HCT116 (cell line): ENCODE data around the gene GATAD2B. TPM values are rescaled to one million over a fixed set of nuclear protein-coding genes. Genes with fewer than 3 reads are reported as not detected.

Experiments
- ATAC-seq: fragments of 200-7000 bp; cut with Tn5 transposase; 2 replicates; pipeline ENCODE4 v1.9.1; 2020; ENCODE audit warnings: mild to moderate bottlenecking, moderate library complexity
- BruUV-seq: library from RNA; stranded (reverse); fragments of 400-500 nt; replicated peaks from 2 replicates; lab custom pipeline; 2021; lab: Mats Ljungman, UMichigan
- CTCF ChIA-PET: fragments of 300-600 bp; sonication (Branson Sonifier 250); formaldehyde crosslinking; loops from one replicate; lab custom pipeline; 2021; ENCODE audit warnings: antibody characterized with exemption; lab: Charles Lee
- POLR2A ChIA-PET: fragments of 300-600, 350-600 bp; sonication (Branson Sonifier 250); formaldehyde crosslinking; loops from one replicate; lab custom pipeline; 2021; ENCODE audit warnings: antibody characterized with exemption; lab: Charles Lee
- RAD21 ChIA-PET, 2 experiments: fragments of 300-600 bp; sonication (Branson Sonifier 250); formaldehyde crosslinking; loops; one replicate each; lab custom pipeline; 2023; ENCODE audit warnings: low total read pairs in 2 of 2; ENCODE audit not compliant: uncharacterized antibody in 2 of 2, unreplicated experiment in 2 of 2, low non-redundant PET in 1 of 2; lab: Charles Lee
- DNase-seq: peaks from one replicate; pipeline ENCODE4 v3.0.0-alpha.2; 2010; ENCODE audit warnings: low read depth, low spot score
- H2AFZ ChIP-seq: fragments of 200-600 bp; shearing (Covaris generic), sonication (generic); 2 replicates; pipeline ENCODE4 v1.6.1; 2017; ENCODE audit warnings: low read depth, mixed run types, mixed read lengths, antibody characterized with exemption, low read length; ENCODE audit not compliant: poor library complexity, severe bottlenecking
- H3K27ac ChIP-seq: 2 replicates; pipeline ENCODE4 v1.5.1; 2012; ENCODE audit warnings: low read depth, low read length
- H3K27me3 ChIP-seq: fragments of 200-600 bp; sonication (generic); 2 replicates; pipeline ENCODE4 v1.6.1; 2016; ENCODE audit warnings: mixed run types, low read length, mixed read lengths; ENCODE audit not compliant: insufficient read depth
- H3K36me3 ChIP-seq, 2 experiments: fragments of 200-500 bp in 1 of 2; fragments of 200-600 bp in 1 of 2; sonication (Bioruptor generic) in 1 of 2; sonication (generic) in 1 of 2; 2 replicates each; pipeline versions ENCODE4 v1.5.1 to v1.6.1; 2014 to 2016; ENCODE audit warnings: low read length in 2 of 2, inconsistent platforms in 1 of 2, mixed read lengths in 1 of 2, mixed run types in 1 of 2; ENCODE audit not compliant: insufficient read depth in 2 of 2, control insufficient read depth in 1 of 2
- H3K4me1 ChIP-seq, 2 experiments: fragments of 200-600 bp in 1 of 2; sonication (generic) in 1 of 2; 2 replicates each; pipeline versions ENCODE4 v1.5.1 to v1.6.1; 2012 to 2017; ENCODE audit warnings: low read length in 2 of 2, inconsistent platforms in 1 of 2, mild to moderate bottlenecking in 1 of 2, mixed read lengths in 1 of 2, mixed run types in 1 of 2, moderate library complexity in 1 of 2; ENCODE audit not compliant: insufficient read depth in 2 of 2, control insufficient read depth in 1 of 2
- H3K4me2 ChIP-seq: fragments of 200-600 bp; sonication (generic); 2 replicates; pipeline ENCODE4 v1.6.1; 2017; ENCODE audit warnings: mixed run types, low read length, mixed read lengths
- H3K4me3 ChIP-seq, 2 experiments: fragments of 200-600 bp in 1 of 2; sonication (generic) in 1 of 2; replicated peaks in 1 of 2; 2 replicates each; pipeline ENCODE4 v1.5.1; 2011 to 2016; ENCODE audit warnings: low read length in 2 of 2, control low read depth in 1 of 2, low read depth in 1 of 2, mild to moderate bottlenecking in 1 of 2, mixed read lengths in 1 of 2, mixed run types in 1 of 2
- H3K79me2 ChIP-seq: fragments of 200-600 bp; sonication (generic); 2 replicates; pipeline ENCODE4 v1.6.1; 2017; ENCODE audit warnings: mild to moderate bottlenecking, mixed run types, low read length, moderate library complexity, mixed read lengths; ENCODE audit not compliant: insufficient read depth
- H3K9ac ChIP-seq: fragments of 200-600 bp; sonication (generic); 2 replicates; pipeline ENCODE4 v1.6.1; 2016; ENCODE audit warnings: low read length, mixed read lengths
- H3K9me2 ChIP-seq: fragments of 200-600 bp; sonication (generic), shearing (Covaris generic); 2 replicates; pipeline ENCODE4 v1.6.1; 2017; ENCODE audit warnings: mixed run types, mild to moderate bottlenecking, moderate library complexity; ENCODE audit not compliant: insufficient read depth
- H3K9me3 ChIP-seq, 2 experiments: fragments of 200-500 bp in 1 of 2; fragments of 200-600 bp in 1 of 2; sonication (Bioruptor generic) in 1 of 2; sonication (generic) in 1 of 2; 2 replicates each; pipeline ENCODE4 v1.6.1; 2014 to 2017; ENCODE audit warnings: low read length in 2 of 2, mixed read lengths in 2 of 2, inconsistent platforms in 1 of 2, low read depth in 1 of 2, mild to moderate bottlenecking in 1 of 2, mixed run types in 1 of 2, moderate library complexity in 1 of 2; ENCODE audit not compliant: control insufficient read depth in 1 of 2, insufficient read depth in 1 of 2
- H4K20me1 ChIP-seq: fragments of 200-600 bp; sonication (generic), shearing (Covaris generic); 2 replicates; pipeline ENCODE4 v1.6.1; 2017; ENCODE audit warnings: mixed run types, mild to moderate bottlenecking, moderate library complexity; ENCODE audit not compliant: insufficient read depth
- ATF3 ChIP-seq: IDR thresholded peaks from 2 replicates; pipeline ENCODE4 v1.6.1; 2012
- CTCF ChIP-seq, 3 experiments: fragments of 200-600 bp in 1 of 3; sonication (generic) in 1 of 3; IDR thresholded peaks in 2 of 3; conservative IDR thresholded peaks in 1 of 3; 2 replicates each; pipeline ENCODE4 v1.5.1; 2012 to 2017; ENCODE audit warnings: low read depth in 2 of 3, low read length in 2 of 3, antibody characterized with exemption in 1 of 3, borderline replicate concordance in 1 of 3, control low read depth in 1 of 3, mild to moderate bottlenecking in 1 of 3, mixed read lengths in 1 of 3, mixed run types in 1 of 3, moderate library complexity in 1 of 3; ENCODE audit not compliant: insufficient read depth in 1 of 3
- EGR1 ChIP-seq: IDR thresholded peaks from 2 replicates; pipeline ENCODE4 v1.6.1; 2012; ENCODE audit warnings: low read depth
- JUND ChIP-seq: IDR thresholded peaks from 2 replicates; pipeline ENCODE4 v1.6.1; 2012
- MAX ChIP-seq: IDR thresholded peaks from 2 replicates; pipeline ENCODE4 v1.6.1; 2012
- REST ChIP-seq: IDR thresholded peaks from 2 replicates; pipeline ENCODE4 v1.6.1; 2012; ENCODE audit warnings: low read depth
- SIN3A ChIP-seq: IDR thresholded peaks from 2 replicates; pipeline ENCODE4 v1.6.1; 2012; ENCODE audit warnings: low read depth
- SRF ChIP-seq: IDR thresholded peaks from 2 replicates; pipeline ENCODE4 v1.6.1; 2012; ENCODE audit warnings: low read depth
- YY1 ChIP-seq: IDR thresholded peaks from 2 replicates; pipeline ENCODE4 v1.6.1; 2011; ENCODE audit warnings: low read length, low read depth, moderate library complexity, mild to moderate bottlenecking; ENCODE audit not compliant: insufficient replicate concordance; ENCODE audit errors: extremely low read depth
- intact Hi-C: fragments of 100-400 bp; cut with micrococcal nuclease; formaldehyde crosslinking; loops from 2 replicates; pipeline ENCODE4 v1.10.0; 2022
- total RNA-seq: library from RNA; stranded (reverse); gene quantifications from one replicate; pipeline ENCODE4 v1.2.1, GENCODE V29; 2021; ENCODE audit not compliant: unreplicated experiment

The GATAD2B gene
- total RNA-seq, 1 experiment from 2014 or later, result 50.2 TPM

- intact Hi-C loops, result no loop called here
- no peak for ATAC-seq
- no peak for TF ChIP-seq CTCF (IDR thresholded peaks at IDR 0.05 in 2 of 3, conservative IDR thresholded peaks at IDR 0.05 in 1 of 3; ENCODE audit: borderline replicate concordance in 1 of 3, insufficient read depth in 1 of 3, low read depth in 2 of 3, low read length in 2 of 3)
- TF ChIP-seq SRF, result no peak
- TF ChIP-seq ATF3, result no peak
- TF ChIP-seq REST, result no peak
- no peak for TF ChIP-seq JUND
- TF ChIP-seq MAX, result no peak
- TF ChIP-seq YY1, result no peak
- TF ChIP-seq SIN3A, result no peak
- no peak for TF ChIP-seq EGR1
- RAD21 ChIA-PET, result no interaction called here
- Histone ChIP-seq H3K4me2 (no peak overlapping the region), H3K27ac (no peak overlapping the region), H4K20me1 (no peaks in the 10 kb centered on the region), H3K4me1 (peaks cover 0 to 8% of the 10 kb centered on the region in 2 experiments; a peak in 1 of 4 replicates), H3K9ac (no peak overlapping the region), H3K4me3 (no peak overlapping the region), H3K79me2 (no peaks in the 10 kb centered on the region), H3K36me3 (no peaks in the 10 kb centered on the region), H3K9me3 (no peaks in the 10 kb centered on the region), H3K9me2 (no peaks in the 10 kb centered on the region), H3K27me3 (no peaks in the 10 kb centered on the region), H2AFZ (no peak overlapping the region)
- POLR2A ChIA-PET, result no interaction called here
- CTCF ChIA-PET, result no interaction called here
- DNase-seq, result no peak
- BruUV-seq, result no TSS peak
Observed at GRCh38 chr1:153790313-153790965, 132.3 kb downstream of the GATAD2B start.
